ENCODE data around the gene HTR6. TPM values are rescaled to one million over a fixed set of nuclear protein-coding genes. Genes with fewer than 3 reads are reported as not detected.
"Not testable (repeated sequence)": the region's sequence is repeated elsewhere in the genome, so short reads cannot be mapped to it uniquely, and the experiment has no call there.

HTR6 gene
- total RNA-seq, 3 donors from 2014 or later: not detected

DNA sequence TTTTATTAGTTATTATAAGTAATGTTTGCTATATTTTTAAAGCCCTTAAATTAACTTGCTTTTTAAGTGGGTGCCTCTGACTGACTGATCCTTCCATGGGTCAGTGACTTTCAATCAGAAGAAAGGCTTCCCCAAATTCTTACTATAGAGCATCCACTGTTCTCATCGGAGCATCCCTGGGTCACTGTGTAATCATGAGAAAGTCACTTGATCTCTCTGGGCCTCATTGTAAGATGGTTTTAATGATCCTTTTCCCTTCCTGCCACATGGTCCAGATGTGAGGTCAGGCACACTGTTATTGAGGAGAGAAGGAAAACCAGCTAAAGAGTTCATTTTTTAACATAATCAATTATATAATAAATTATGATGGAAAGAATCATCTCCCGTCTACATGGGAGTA lies 31.6 kb upstream of the HTR6 start:
- TF ChIP-seq, protein P1, sequence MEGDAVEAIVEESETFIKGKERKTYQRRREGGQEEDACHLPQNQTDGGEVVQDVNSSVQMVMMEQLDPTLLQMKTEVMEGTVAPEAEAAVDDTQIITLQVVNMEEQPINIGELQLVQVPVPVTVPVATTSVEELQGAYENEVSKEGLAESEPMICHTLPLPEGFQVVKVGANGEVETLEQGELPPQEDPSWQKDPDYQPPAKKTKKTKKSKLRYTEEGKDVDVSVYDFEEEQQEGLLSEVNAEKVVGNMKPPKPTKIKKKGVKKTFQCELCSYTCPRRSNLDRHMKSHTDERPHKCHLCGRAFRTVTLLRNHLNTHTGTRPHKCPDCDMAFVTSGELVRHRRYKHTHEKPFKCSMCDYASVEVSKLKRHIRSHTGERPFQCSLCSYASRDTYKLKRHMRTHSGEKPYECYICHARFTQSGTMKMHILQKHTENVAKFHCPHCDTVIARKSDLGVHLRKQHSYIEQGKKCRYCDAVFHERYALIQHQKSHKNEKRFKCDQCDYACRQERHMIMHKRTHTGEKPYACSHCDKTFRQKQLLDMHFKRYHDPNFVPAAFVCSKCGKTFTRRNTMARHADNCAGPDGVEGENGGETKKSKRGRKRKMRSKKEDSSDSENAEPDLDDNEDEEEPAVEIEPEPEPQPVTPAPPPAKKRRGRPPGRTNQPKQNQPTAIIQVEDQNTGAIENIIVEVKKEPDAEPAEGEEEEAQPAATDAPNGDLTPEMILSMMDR (IDR thresholded peaks at IDR 0.05): no peak
- no peak overlapping the region for H3K4me3 ChIP-seq
- no peaks in the 10 kb centered on the region for H3K9me3 ChIP-seq
- H3K36me3 ChIP-seq (ENCODE audit: low read depth): no peaks in the 10 kb centered on the region
- intact Hi-C loops (cut with DNase I, micrococcal nuclease): no loop called here
- H3K4me1 ChIP-seq (ENCODE audit: low read depth): no peaks in the 10 kb centered on the region
- ATAC-seq: no peak
- no peak for DNase-seq

DNA sequence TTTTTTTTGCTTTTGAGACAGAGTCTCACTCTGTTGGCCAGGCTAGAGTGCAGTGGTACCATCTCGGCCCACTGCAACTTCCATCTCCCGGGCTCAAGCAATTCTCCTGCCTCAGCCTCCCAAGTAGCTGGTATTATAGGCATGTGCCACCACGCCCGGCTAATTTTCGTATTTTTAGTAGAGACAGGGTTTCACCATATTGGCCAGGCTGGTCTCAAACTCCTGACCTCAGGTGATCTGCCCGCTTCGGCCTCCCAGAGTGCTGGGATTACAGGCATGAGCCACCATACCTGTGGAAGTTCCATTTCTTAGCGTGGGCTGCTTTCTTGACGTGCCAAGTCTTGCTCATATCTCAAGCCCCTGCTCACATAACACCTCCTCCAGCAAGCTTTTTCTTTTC lies 29.6 kb upstream of the HTR6 start:
- intact Hi-C loops (cut with DNase I, micrococcal nuclease); H3K4me3 ChIP-seq; H3K9me3 ChIP-seq; DNase-seq; H3K36me3 ChIP-seq (ENCODE audit: low read depth); H3K4me1 ChIP-seq (ENCODE audit: low read depth); ATAC-seq: not testable (repeated sequence)

DNA sequence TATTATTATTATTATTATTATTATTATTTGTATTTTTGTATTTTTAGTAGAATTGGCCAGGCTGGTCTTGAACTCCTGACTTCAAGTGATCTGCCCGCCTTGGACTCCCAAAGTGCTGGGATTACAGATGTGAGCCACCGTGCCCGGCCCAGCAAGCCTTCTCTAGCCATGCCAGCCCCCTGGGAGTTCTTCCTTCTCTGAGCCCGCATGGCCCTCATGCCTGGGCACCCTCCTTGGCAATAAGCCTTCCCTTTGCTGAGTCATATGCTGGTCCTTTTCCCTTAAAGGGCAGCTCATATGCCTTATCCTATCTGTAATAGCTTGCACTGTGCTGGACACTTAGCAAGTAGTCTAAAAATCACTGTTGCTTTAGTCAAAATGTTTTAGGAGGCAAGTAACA lies 29.0 kb upstream of the HTR6 start:
- no peak for DNase-seq
- TF ChIP-seq, protein P1 (IDR thresholded peaks at IDR 0.05): no peak

DNA sequence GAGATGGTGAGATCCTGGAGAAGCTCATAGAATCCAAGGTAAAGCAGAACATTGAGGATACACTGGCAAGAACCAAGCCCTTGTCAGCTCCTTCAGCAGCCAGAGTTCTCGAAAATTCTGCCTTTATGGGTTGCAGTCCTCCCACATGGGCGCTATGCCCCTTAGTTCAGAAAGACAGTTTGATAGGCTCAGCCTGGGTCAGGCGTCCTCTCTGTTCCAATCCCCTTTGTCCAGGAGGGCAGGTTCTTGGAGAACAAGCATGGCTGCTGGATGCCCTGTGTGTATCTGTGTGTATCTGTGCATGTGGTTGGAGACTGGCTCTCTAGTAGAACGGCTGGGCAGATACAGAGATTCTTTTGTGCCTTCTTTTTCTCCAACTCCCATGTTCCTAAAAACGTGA lies 28.6 kb upstream of the HTR6 start:
- TF ChIP-seq, protein P1 (IDR thresholded peaks at IDR 0.05): no peak
- DNase-seq (no peak), ATAC-seq (no peak)
- H3K9me3 ChIP-seq: no peaks in the 10 kb centered on the region
- intact Hi-C loops (cut with DNase I, micrococcal nuclease): no loop called here
- H3K36me3 ChIP-seq (ENCODE audit: low read depth): no peaks in the 10 kb centered on the region
- peaks cover 16% of the 10 kb centered on the region for H3K4me1 ChIP-seq (ENCODE audit: low read depth)
- H3K4me3 ChIP-seq: no peak overlapping the region

More for the DNA sequence above, 29.0 kb upstream of the HTR6 start:
- intact Hi-C loops (cut with DNase I, micrococcal nuclease): no loop called here
- no peak for ATAC-seq
- Histone ChIP-seq H3K36me3 (ENCODE audit: low read depth) (no peaks in the 10 kb centered on the region), H3K4me3 (no peak overlapping the region), H3K4me1 (ENCODE audit: low read depth) (peaks cover 13% of the 10 kb centered on the region), H3K9me3 (no peaks in the 10 kb centered on the region)

DNA sequence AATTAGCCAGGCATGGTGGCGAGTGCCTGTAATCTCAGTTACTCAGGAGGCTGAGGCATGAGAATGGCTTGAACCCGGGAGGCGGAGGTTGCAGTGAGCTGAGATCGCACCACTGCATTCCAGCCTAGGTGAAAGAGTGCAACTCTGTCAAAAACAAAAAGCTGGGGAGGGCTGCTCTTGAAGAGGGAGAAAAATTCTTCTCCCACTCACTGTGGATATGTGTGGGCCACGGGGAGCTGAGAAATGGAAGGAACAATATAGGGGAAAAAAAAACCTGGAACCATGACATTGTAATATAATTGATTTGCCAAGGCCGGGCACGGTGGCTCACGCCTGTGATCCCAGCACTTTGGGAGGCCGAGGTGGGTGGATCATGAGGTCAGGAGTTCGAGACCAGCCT lies 27.9 kb upstream of the HTR6 start:
- ATAC-seq; H3K9me3 ChIP-seq; H3K4me3 ChIP-seq; intact Hi-C loops (cut with DNase I, micrococcal nuclease); DNase-seq; H3K36me3 ChIP-seq (ENCODE audit: low read depth): not testable (repeated sequence)
- peaks cover 20% of the 10 kb centered on the region for H3K4me1 ChIP-seq (ENCODE audit: low read depth)

DNA sequence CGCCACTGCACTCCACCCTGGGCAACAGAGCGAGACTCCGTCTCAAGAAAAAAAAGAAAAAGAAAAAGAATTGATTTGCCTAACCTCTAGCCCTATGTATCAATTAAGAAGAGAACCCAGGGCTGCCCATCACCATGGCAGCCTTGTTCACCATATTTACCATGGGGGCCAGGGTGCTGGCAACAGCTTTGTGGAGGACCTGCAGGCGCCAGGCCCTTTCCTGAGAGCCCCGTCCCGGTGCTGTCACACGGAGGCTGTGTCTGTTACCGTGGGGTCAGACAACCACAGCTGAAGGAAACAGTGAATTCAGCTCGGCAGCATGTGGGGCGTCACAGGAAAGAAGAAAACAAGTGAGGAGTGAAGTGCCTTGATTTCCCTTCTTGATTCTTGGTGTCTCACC lies 27.1 kb upstream of the HTR6 start:
- DNase-seq: no peak
- no peak overlapping the region for H3K4me3 ChIP-seq
- no peaks in the 10 kb centered on the region for H3K36me3 ChIP-seq (ENCODE audit: low read depth)
- ATAC-seq: no peak
- TF ChIP-seq, protein P1 (IDR thresholded peaks at IDR 0.05): no peak
- H3K9me3 ChIP-seq: no peaks in the 10 kb centered on the region
- H3K4me1 ChIP-seq (ENCODE audit: low read depth): peaks cover 21% of the 10 kb centered on the region
- intact Hi-C loops (cut with DNase I, micrococcal nuclease): no loop called here

DNA sequence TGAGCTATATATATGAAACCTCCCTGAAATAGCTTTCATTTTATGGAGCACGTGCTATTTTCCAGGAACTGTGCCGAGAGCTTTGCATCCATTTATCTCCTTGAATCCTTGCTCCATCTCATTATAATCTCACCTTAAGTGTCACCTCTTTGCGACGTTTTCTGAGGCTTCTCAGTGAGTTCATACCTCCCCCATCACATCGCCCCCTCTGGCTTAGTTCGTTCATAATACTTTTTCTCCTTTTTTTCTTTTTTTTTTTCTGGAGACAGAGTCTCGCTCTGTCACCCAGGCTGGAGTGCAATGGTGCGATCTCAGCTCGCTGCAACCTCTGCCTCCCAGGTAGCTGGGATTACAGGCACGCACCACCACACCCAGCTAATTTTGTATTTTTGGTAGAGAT lies 25.4 kb upstream of the HTR6 start:
- H3K9me3 ChIP-seq; ATAC-seq; H3K4me3 ChIP-seq; H3K36me3 ChIP-seq (ENCODE audit: low read depth); intact Hi-C loops (cut with DNase I, micrococcal nuclease); DNase-seq: not testable (repeated sequence)
- peaks cover 29% of the 10 kb centered on the region for H3K4me1 ChIP-seq (ENCODE audit: low read depth)
